Right renal pelvis (tissue), 4 donors: ENCODE results near the gene GUF1. TPM values are rescaled to one million over a fixed set of nuclear protein-coding genes. Genes with fewer than 3 reads are reported as not detected.
"Not testable (repeated sequence)": the region's sequence is repeated elsewhere in the genome, so short reads cannot be mapped to it uniquely, and the experiment has no call there.

Experiments
- DNase-seq, 4 donors: peaks; one replicate each; pipeline ENCODE4 v3.0.0-alpha.2; 2013; ENCODE audit warnings: low read depth in 4 of 4, low spot score in 3 of 4, missing footprints in 1 of 4
- polyA plus RNA-seq, 4 donors: library from polyadenylated mRNA; unstranded; fragments of 120-200 nt; gene quantifications; one replicate each; pipeline ENCODE4 v1.2.1, GENCODE V29; 2013; ENCODE audit not compliant: insufficient read length in 4 of 4

GUF1 gene
- polyA plus RNA-seq, 4 donors = 25.9 to 33.1 (median 31.2) TPM

GRCh38 chr4:44701037-44701436, 22.8 kb downstream of the GUF1 start:
- DNase-seq = no peak

- no peak for DNase-seq
Observed at GRCh38 chr4:44704673-44705072, 26.5 kb downstream of the GUF1 start.

- DNase-seq = no peak
Observed at GRCh38 chr4:44713125-44713524, 34.9 kb downstream of the GUF1 start.

- no peak for DNase-seq
Observed at GRCh38 chr4:44716597-44716996, 38.4 kb downstream of the GUF1 start.

- DNase-seq = no peak
Observed at GRCh38 chr4:44720371-44720770, 42.2 kb downstream of the GUF1 start.

- DNase-seq = no peak
Observed at GRCh38 chr4:44722001-44722400, 43.8 kb downstream of the GUF1 start.

- no peak for DNase-seq
Observed at GRCh38 chr4:44725166-44725565, 46.9 kb downstream of the GUF1 start.

GRCh38 chr4:44725726-44726037, 47.5 kb downstream of the GUF1 start:
- DNase-seq = no peak

- peak; percentile 77 to 85 (median 83) for DNase-seq
Observed at GRCh38 chr4:44726038-44726871, 48.0 kb downstream of the GUF1 start, which contains the start of gene GNPDA2. Gene GNPDA2, minus strand, starts transcription at chr4:44726556. Its CDS starts 4,349 bp downstream, at chr4:44722207.

- DNase-seq = no peak
Observed at GRCh38 chr4:44727471-44727870, 49.3 kb downstream of the GUF1 start.

- not testable (repeated sequence) for DNase-seq
Observed at GRCh38 chr4:44728694-44729093, 50.5 kb downstream of the GUF1 start.

- no peak for DNase-seq
Observed at GRCh38 chr4:44736900-44737299, 58.7 kb downstream of the GUF1 start.

GRCh38 chr4:44738615-44739014, 60.4 kb downstream of the GUF1 start:
- DNase-seq = no peak

GRCh38 chr4:44740201-44740600, 62.0 kb downstream of the GUF1 start:
- no peak for DNase-seq

Other genes with a start within 250 kb of the GUF1 start
- 1 to 10 TPM; 3.8 to 5.0 (median 4.7) TPM for gene KCTD8, start 229.6 kb upstream of the GUF1 start, polyA plus RNA-seq
- under 1 TPM in 3 of 4 donors, not detected in 1; 0.38 to 0.40 (median 0.38) TPM for gene YIPF7, start 26.8 kb upstream of the GUF1 start, polyA plus RNA-seq
- 10 to 100 TPM; 28.0 to 34.3 (median 29.9) TPM for gene GNPDA2, start 48.1 kb downstream of the GUF1 start, polyA plus RNA-seq